Keratinocyte (primary cell): ENCODE results near the gene TOLLIP. TPM values are rescaled to one million over a fixed set of nuclear protein-coding genes. Genes with fewer than 3 reads are reported as not detected.
"Not testable (repeated sequence)": the region's sequence is repeated elsewhere in the genome, so short reads cannot be mapped to it uniquely, and the experiment has no call there.

Experiments used
- DNase-seq: peaks from one replicate; pipeline ENCODE4 v3.0.0-alpha.2; 2011; ENCODE audit warnings: low read depth, missing footprints, low spot score
- FAIRE-seq: peaks from 2 replicates; lab custom pipeline; 2011; peaks lifted over from hg19 to GRCh38; lab: Jason Lieb, UNC
- H2AFZ ChIP-seq: 2 replicates; pipeline ENCODE4 v1.6.0; 2012; ENCODE audit warnings: low read length, control low read depth, inconsistent platforms; ENCODE audit not compliant: control insufficient read depth
- H3K27ac ChIP-seq: 2 replicates; pipeline ENCODE4 v1.5.1; 2011; ENCODE audit warnings: low read length; ENCODE audit not compliant: control insufficient read depth, insufficient read depth
- H3K27me3 ChIP-seq: 3 replicates; pipeline ENCODE4 v1.6.0; 2011; ENCODE audit warnings: low read length; ENCODE audit not compliant: control insufficient read depth, insufficient read depth; ENCODE audit errors: extremely low read depth
- H3K36me3 ChIP-seq, 2 experiments: 2 replicates in 1 of 2; 3 replicates in 1 of 2; pipeline ENCODE4 v1.5.1; 2011; ENCODE audit warnings: low read length in 2 of 2, mild to moderate bottlenecking in 1 of 2; ENCODE audit not compliant: control insufficient read depth in 2 of 2, insufficient read depth in 2 of 2; ENCODE audit errors: extremely low read depth in 1 of 2
- H3K4me1 ChIP-seq: 3 replicates; pipeline ENCODE4 v1.5.1; 2011; ENCODE audit warnings: low read length; ENCODE audit not compliant: control insufficient read depth, insufficient read depth; ENCODE audit errors: extremely low read depth
- H3K4me2 ChIP-seq: 3 replicates; pipeline ENCODE4 v1.6.0; 2011; ENCODE audit warnings: low read depth, low read length; ENCODE audit not compliant: control insufficient read depth, insufficient read depth; ENCODE audit errors: extremely low read depth
- H3K4me3 ChIP-seq, 3 experiments: fragments of 200-600 bp in 1 of 3; sonication (generic) in 1 of 3; 2 replicates in 2 of 3; 3 replicates in 1 of 3; pipeline ENCODE4 v1.5.1; 2011 to 2016; ENCODE audit warnings: low read length in 3 of 3, mild to moderate bottlenecking in 3 of 3, control low read depth in 2 of 3, inconsistent platforms in 1 of 3, low read depth in 1 of 3, mixed read lengths in 1 of 3, mixed run types in 1 of 3, moderate library complexity in 1 of 3; ENCODE audit not compliant: control insufficient read depth in 2 of 3, insufficient read depth in 2 of 3; ENCODE audit errors: extremely low read depth in 1 of 3
- H3K79me2 ChIP-seq: 2 replicates; pipeline ENCODE4 v1.6.0; 2012; ENCODE audit warnings: low read length; ENCODE audit not compliant: control insufficient read depth, insufficient read depth
- H3K9ac ChIP-seq: 3 replicates; pipeline ENCODE4 v1.6.0; 2011; ENCODE audit warnings: low read length; ENCODE audit not compliant: control insufficient read depth, insufficient read depth; ENCODE audit errors: extremely low read depth
- H3K9me1 ChIP-seq: 3 replicates; pipeline ENCODE4 v1.6.0; 2011; ENCODE audit warnings: low read length; ENCODE audit not compliant: control insufficient read depth, insufficient read depth; ENCODE audit errors: extremely low read depth
- H3K9me3 ChIP-seq: 2 replicates; pipeline ENCODE4 v1.5.1; 2012; ENCODE audit warnings: low read depth, low read length; ENCODE audit not compliant: control insufficient read depth
- H4K20me1 ChIP-seq: 3 replicates; pipeline ENCODE4 v1.6.0; 2011; ENCODE audit warnings: low read length; ENCODE audit not compliant: control insufficient read depth, insufficient read depth; ENCODE audit errors: extremely low read depth
- EZH2 ChIP-seq: IDR thresholded peaks from one replicate; pipeline ENCODE4 v1.6.1; 2012; ENCODE audit warnings: inconsistent platforms, mild to moderate bottlenecking, low read length, moderate library complexity
- dilution Hi-C: fragments of 300-500 bp; cut with MboI; formaldehyde crosslinking; loops from one replicate; pipeline ENCODE4 v1.7.0; 2020; ENCODE audit warnings: low sequenced_read_pairs; ENCODE audit not compliant: extremely low pct_ligation_motif_present
- polyA plus RNA-seq, 5 experiments: library from polyadenylated mRNA; depleted of rRNA in 3 of 5; stranded (reverse) in 3 of 5; stranded (forward) in 1 of 5; unstranded in 1 of 5; fragments of >200 nt; gene quantifications; 1 replicate in 1 of 5; 2 replicates in 3 of 5; 3 replicates in 1 of 5; pipeline versions ENCODE4 v1.2.1 to v1.2.3, GENCODE V29; 2011 to 2012; ENCODE audit warnings: missing spikeins in 2 of 5, low read depth in 1 of 5, low replicate concordance in 1 of 5
- TF ChIP-seq, protein P1 (sequence below), 3 experiments: IDR thresholded peaks in 1 of 3; conservative IDR thresholded peaks in 1 of 3; optimal IDR thresholded peaks in 1 of 3; 2 replicates in 2 of 3; 3 replicates in 1 of 3; pipeline versions ENCODE3 to v1.5.1; 2011; ENCODE audit warnings: low read length in 3 of 3, mild to moderate bottlenecking in 3 of 3, moderate library complexity in 2 of 3, control low read depth in 1 of 3, inconsistent platforms in 1 of 3; ENCODE audit not compliant: insufficient read depth in 2 of 3; ENCODE audit errors: extremely low read depth in 1 of 3

The TOLLIP gene
- polyA plus RNA-seq, 1 donor (not counting 4 experiments of a cell fraction or from before 2014, with no cell fraction given): 40.2 TPM

DNA sequence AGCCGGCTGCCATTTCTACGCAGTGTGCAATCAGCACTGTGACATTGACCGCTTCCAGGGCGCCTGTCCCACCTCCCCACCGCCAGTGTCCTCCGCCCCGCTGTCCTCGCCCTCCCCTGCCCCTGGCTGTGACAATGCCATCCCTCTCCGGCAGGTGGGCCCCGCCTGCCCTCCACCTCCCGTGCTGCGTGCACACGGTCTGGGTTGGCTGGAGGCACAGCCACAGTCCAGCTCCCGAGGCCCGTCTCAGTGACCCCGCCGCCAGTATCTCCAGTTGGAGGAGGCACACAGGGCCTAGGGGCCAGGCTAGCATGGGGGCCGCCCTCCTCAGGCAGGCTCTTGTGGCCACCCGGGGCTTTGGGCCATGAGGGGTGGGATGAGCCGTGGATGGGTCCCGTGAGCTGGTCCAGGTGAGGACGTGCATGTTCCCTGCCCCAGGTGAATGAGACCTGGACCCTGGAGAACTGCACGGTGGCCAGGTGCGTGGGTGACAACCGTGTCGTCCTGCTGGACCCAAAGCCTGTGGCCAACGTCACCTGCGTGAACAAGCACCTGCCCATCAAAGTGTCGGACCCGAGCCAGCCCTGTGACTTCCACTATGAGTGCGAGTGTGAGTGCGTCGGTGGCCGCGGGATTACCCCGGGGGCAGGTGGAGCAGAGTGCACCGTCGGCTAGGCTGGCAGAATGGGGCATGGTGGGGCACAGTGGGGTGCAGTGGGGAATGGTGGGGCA is 56.9 kb downstream of the TOLLIP start:
- DNase-seq: no peak
- Histone ChIP-seq H3K27ac (no peak overlapping the region), H3K9me1 (no peaks in the 10 kb centered on the region), H3K4me1 (no peaks in the 10 kb centered on the region), H2AFZ (no peak overlapping the region), H3K36me3 (no peaks in the 10 kb centered on the region), H3K4me2 (no peak overlapping the region), H4K20me1 (no peaks in the 10 kb centered on the region), H3K9me3 (peaks cover 11% of the 10 kb centered on the region), H3K4me3 (no peak overlapping the region), H3K79me2 (no peaks in the 10 kb centered on the region), H3K9ac (no peak overlapping the region), H3K27me3 (no peaks in the 10 kb centered on the region)
- no peak for TF ChIP-seq EZH2
- TF ChIP-seq, protein P1, sequence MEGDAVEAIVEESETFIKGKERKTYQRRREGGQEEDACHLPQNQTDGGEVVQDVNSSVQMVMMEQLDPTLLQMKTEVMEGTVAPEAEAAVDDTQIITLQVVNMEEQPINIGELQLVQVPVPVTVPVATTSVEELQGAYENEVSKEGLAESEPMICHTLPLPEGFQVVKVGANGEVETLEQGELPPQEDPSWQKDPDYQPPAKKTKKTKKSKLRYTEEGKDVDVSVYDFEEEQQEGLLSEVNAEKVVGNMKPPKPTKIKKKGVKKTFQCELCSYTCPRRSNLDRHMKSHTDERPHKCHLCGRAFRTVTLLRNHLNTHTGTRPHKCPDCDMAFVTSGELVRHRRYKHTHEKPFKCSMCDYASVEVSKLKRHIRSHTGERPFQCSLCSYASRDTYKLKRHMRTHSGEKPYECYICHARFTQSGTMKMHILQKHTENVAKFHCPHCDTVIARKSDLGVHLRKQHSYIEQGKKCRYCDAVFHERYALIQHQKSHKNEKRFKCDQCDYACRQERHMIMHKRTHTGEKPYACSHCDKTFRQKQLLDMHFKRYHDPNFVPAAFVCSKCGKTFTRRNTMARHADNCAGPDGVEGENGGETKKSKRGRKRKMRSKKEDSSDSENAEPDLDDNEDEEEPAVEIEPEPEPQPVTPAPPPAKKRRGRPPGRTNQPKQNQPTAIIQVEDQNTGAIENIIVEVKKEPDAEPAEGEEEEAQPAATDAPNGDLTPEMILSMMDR (optimal IDR thresholded peaks at IDR 0.05 in 1 of 3, IDR thresholded peaks at IDR 0.05 in 1 of 3, conservative IDR thresholded peaks at IDR 0.05 in 1 of 3; ENCODE audit: extremely low read depth in 1 of 3, insufficient read depth in 2 of 3, low read length in 3 of 3): no peak
- dilution Hi-C loops: no loop called here
- FAIRE-seq: no peak

DNA sequence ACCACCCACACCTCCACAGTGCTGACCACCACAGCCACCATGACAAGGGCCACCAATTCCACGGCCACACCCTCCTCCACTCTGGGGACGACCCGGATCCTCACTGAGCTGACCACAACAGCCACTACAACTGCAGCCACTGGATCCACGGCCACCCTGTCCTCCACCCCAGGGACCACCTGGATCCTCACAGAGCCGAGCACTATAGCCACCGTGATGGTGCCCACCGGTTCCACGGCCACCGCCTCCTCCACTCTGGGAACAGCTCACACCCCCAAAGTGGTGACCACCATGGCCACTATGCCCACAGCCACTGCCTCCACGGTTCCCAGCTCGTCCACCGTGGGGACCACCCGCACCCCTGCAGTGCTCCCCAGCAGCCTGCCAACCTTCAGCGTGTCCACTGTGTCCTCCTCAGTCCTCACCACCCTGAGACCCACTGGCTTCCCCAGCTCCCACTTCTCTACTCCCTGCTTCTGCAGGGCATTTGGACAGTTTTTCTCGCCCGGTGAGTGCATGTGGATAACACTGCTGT is 58.1 kb downstream of the TOLLIP start:
- no peak overlapping the region for H3K9ac ChIP-seq
- H3K36me3 ChIP-seq: no peaks in the 10 kb centered on the region
- FAIRE-seq: no peak
- H2AFZ ChIP-seq: no peak overlapping the region
- no peaks in the 10 kb centered on the region for H3K9me1 ChIP-seq
- H3K79me2 ChIP-seq: no peaks in the 10 kb centered on the region
- TF ChIP-seq EZH2: no peak
- TF ChIP-seq, protein P1 (optimal IDR thresholded peaks at IDR 0.05 in 1 of 3, IDR thresholded peaks at IDR 0.05 in 1 of 3, conservative IDR thresholded peaks at IDR 0.05 in 1 of 3; ENCODE audit: extremely low read depth in 1 of 3, insufficient read depth in 2 of 3, low read length in 3 of 3): no peak
- no peak for DNase-seq
- no peak overlapping the region for H3K27ac ChIP-seq
- dilution Hi-C loops: no loop called here
- H3K4me1 ChIP-seq: no peaks in the 10 kb centered on the region
- H4K20me1 ChIP-seq: no peaks in the 10 kb centered on the region
- H3K4me3 ChIP-seq: no peak overlapping the region
- H3K9me3 ChIP-seq: peaks cover 13% of the 10 kb centered on the region
- H3K27me3 ChIP-seq: no peaks in the 10 kb centered on the region
- H3K4me2 ChIP-seq: no peak overlapping the region

DNA sequence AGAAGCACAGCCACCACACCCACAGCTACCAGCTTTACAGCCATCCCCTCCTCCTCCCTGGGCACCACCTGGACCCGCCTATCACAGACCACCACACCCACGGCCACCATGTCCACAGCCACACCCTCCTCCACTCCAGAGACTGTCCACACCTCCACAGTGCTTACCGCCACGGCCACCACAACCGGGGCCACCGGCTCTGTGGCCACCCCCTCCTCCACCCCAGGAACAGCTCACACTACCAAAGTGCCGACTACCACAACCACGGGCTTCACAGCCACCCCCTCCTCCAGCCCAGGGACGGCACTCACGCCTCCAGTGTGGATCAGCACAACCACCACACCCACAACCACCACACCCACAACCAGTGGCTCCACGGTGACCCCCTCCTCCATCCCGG is 59.0 kb downstream of the TOLLIP start:
- H3K27me3 ChIP-seq, H3K9ac ChIP-seq, dilution Hi-C loops, H3K4me1 ChIP-seq, H3K79me2 ChIP-seq, H4K20me1 ChIP-seq, FAIRE-seq, H2AFZ ChIP-seq, H3K36me3 ChIP-seq, H3K4me3 ChIP-seq, DNase-seq, H3K4me2 ChIP-seq, H3K27ac ChIP-seq, H3K9me1 ChIP-seq: not testable (repeated sequence)
- peaks cover 17% of the 10 kb centered on the region for H3K9me3 ChIP-seq

DNA sequence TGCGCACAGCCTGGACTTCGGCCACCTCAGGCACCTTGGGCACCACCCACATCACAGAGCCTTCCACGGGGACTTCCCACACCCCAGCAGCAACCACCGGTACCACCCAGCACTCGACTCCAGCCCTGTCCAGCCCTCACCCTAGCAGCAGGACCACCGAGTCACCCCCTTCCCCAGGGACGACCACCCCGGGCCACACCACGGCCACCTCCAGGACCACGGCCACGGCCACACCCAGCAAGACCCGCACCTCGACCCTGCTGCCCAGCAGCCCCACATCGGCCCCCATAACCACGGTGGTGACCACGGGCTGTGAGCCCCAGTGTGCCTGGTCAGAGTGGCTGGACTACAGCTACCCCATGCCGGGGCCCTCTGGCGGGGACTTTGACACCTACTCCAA is 60.5 kb downstream of the TOLLIP start:
- dilution Hi-C loops, H4K20me1 ChIP-seq, H3K27me3 ChIP-seq, H2AFZ ChIP-seq, H3K4me2 ChIP-seq, H3K4me3 ChIP-seq, H3K36me3 ChIP-seq, H3K9ac ChIP-seq, FAIRE-seq, H3K79me2 ChIP-seq, H3K4me1 ChIP-seq, H3K27ac ChIP-seq, H3K9me1 ChIP-seq, DNase-seq: not testable (repeated sequence)
- peaks cover 17% of the 10 kb centered on the region for H3K9me3 ChIP-seq
